ENCODE data around the gene TRMT44.
"Not testable (repeated sequence)": the region's sequence is repeated elsewhere in the genome, so short reads cannot be mapped to it uniquely, and the experiment has no call there.

The TRMT44 gene, protein sequence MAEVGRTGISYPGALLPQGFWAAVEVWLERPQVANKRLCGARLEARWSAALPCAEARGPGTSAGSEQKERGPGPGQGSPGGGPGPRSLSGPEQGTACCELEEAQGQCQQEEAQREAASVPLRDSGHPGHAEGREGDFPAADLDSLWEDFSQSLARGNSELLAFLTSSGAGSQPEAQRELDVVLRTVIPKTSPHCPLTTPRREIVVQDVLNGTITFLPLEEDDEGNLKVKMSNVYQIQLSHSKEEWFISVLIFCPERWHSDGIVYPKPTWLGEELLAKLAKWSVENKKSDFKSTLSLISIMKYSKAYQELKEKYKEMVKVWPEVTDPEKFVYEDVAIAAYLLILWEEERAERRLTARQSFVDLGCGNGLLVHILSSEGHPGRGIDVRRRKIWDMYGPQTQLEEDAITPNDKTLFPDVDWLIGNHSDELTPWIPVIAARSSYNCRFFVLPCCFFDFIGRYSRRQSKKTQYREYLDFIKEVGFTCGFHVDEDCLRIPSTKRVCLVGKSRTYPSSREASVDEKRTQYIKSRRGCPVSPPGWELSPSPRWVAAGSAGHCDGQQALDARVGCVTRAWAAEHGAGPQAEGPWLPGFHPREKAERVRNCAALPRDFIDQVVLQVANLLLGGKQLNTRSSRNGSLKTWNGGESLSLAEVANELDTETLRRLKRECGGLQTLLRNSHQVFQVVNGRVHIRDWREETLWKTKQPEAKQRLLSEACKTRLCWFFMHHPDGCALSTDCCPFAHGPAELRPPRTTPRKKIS

DNA sequence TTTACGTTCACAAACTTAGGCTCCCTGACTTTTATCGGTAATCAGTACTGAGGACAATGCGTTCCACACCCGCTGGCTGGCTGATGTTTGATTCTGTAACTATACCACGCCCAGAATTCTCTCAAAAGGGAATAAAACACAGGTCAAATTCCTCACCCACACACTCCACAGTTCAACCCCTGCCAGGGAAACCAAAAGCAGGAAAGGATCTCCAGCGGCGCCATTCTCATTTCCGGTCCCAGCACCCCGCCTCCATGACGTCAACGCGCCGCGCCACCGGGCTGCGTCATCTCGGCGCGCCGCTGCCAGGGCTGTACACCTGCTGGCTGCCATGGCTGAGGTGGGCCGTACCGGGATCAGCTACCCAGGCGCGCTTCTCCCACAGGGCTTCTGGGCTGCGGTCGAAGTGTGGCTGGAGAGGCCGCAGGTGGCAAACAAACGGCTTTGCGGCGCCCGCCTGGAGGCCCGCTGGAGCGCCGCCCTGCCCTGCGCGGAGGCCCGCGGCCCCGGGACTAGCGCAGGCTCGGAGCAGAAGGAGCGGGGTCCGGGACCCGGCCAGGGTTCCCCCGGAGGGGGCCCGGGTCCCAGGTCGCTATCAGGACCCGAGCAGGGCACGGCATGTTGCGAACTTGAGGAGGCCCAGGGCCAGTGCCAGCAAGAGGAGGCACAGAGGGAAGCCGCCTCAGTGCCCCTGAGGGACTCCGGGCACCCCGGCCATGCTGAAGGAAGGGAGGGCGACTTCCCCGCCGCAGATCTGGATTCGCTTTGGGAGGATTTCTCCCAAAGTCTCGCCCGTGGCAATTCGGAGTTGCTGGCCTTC lies at the start of gene TRMT44, which contains the start of gene ACOX3:
TRMT44 (plus strand) TSS at position 286 of the 820 bp plus-strand sequence; CDS start at position 332, 46 bp downstream.
ACOX3 (minus strand) TSS at position 232 of the 820 bp plus-strand sequence. CDS start 24,202 bp downstream, outside the sequence.
- DNase-seq = peak; percentile 94

DNA sequence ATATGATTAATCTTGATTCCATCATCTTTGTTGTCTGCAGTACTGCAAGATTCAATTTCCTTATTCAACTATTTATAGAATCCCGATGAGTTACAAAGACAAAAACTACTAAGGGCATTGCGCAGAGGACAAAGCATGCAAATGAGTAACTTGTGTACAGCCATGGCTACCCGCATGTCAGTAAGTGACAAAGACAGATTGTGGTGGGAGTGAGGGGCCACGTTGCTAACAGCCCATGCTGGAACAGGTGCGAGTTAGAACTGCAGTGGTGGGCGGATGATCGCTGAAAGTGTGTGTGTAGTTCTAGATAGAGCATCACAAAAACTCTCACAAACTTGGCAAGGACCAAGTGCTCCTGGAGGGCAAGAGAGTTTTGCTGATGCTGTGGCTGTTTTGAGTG lies 49.5 kb upstream of the TRMT44 start:
- no peak for DNase-seq

DNA sequence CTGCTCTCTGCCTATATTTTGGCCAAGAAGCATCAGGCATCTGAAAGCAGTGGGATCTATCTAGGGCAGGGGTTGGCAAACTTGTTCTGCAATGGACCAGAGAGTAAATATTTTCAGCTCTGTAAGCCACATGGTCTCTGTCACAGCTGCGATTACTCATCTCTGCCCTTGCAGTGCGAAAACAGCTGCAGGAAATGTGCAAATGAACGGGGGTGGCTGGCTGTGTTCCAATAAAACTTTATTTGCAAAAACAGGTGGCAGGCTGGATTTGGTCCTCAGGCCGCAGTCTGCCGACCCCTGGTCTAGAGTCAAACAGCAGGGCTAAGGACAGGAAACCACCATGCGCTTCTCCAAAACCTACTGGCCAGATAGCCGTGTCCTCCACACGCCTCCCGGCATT lies 48.6 kb upstream of the TRMT44 start:
- DNase-seq = no peak

DNA sequence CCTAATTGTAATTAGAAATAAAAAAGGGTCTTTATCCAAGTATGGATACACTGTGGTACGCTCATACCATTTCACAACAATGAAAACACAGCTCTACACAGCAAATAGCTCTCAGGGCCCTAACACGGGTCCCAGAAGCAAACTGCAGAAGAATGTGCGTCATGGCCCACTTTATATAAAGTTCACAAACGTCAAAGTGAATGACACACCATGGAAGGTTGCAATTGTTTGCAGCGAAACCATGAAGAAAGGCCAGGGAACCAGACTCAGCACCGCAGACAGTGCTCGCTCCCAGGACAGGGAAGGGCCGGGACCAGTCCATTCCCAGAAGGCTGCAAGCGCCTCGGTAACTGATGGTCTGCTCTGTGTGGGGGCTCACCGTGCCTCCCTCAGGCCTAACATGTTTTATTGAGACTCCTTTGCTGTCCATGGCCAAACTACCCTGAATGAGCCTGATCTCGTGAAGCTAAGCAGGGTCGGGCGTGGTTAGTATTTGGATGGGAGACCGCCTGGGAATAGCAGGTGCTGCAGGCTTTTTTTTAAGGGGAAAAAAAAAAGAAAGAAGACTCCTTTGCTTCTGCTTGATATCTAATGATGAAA lies 47.9 kb upstream of the TRMT44 start:
- no peak for DNase-seq

DNA sequence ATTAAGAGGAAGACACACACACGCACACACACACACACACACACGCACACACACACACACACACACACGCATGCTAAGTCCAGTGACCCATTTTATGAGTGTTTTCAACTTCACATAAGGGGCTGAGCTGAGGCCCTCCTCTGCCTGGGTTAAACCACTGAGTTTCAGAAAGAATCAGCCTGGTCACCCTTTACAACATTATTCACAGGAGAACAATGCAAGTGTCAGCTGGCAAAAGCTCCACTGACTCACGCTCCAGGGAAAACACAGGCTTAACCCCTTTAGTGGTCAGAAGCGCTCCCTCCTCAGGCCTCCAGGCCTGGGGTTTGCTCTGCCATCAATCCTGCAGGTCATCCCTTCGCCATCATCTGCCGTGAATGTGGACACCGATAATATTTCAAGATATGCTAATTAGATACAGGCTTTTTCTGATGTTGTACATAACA lies 47.0 kb upstream of the TRMT44 start:
- DNase-seq = peak; percentile 81

DNA sequence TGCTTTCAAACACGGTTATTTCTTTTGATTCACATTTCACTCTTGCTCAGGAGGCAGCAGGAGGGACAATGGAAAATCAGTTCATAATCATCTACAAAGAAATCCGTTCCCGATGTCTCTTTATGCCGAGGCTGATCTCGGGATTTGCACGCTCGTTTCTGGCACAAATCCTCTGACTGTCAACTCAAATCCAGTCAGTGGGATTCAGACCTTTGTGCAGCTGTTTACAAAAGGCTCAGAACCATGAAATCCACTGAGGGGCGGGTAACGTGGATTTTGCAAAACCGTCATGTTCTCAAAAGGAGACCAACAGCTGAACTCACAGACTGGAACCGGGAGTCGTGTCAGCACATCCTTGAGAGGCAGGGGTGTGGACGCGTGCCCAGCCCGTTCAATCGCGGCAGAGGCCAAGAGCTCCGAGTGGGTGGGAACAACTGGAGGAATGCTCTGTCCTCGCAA lies 46.5 kb upstream of the TRMT44 start:
- DNase-seq = no peak

DNA sequence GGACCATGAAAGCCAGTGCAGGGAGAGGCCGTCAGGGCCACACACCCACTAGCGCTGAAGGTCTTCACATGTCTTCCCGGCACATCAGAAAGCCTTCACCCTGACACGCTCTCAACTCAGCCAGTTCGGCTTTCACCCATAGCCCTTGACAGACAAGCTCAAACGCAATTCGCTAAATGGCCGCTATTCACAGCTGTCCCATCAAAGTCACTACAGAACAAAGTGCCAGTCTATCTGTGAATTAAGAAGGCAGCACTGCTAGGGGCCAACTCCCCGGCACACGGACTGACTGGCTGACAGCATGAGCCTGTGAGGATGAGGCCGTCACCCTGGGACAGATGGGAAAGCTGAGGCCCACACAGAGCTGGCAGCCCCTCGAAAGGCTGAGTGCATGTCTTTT lies 45.8 kb upstream of the TRMT44 start:
- DNase-seq = no peak

DNA sequence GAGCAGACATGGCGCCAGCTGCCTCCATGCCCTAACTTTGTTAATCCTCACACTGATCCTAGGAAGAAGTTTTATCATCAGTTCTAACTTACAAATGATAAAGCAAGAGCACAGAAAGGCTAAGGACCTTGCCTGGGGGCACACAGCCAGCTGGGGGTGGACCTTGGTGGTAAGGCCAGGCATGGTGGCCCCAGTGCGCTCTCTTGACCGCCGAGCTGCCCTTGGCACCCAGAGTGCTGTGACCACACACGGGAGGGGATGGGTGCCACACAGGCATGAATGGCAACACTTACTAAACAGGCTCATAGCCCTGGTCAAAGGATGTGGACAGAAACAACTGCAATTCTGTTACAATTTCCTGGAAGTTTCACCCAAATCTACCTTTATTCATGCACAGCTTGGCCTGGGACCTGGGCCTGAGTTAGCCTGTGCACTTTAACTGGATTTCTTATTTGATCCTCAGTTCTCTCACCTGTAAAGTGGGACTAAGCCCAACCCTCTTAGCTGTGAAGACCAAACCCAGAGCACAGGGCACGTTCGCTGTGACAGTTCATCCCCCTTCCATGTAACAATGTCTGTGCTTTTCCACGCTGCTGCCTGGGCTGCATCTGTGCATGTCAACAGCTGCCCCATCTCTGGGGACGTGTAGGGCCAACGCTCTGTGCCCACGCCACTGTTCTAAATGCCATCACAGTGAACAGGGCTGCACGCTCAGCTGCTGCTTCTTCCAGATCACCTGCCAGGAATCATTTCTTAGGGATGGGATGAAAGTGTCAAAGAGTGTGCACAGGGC lies 44.9 kb upstream of the TRMT44 start:
- DNase-seq = no peak

DNA sequence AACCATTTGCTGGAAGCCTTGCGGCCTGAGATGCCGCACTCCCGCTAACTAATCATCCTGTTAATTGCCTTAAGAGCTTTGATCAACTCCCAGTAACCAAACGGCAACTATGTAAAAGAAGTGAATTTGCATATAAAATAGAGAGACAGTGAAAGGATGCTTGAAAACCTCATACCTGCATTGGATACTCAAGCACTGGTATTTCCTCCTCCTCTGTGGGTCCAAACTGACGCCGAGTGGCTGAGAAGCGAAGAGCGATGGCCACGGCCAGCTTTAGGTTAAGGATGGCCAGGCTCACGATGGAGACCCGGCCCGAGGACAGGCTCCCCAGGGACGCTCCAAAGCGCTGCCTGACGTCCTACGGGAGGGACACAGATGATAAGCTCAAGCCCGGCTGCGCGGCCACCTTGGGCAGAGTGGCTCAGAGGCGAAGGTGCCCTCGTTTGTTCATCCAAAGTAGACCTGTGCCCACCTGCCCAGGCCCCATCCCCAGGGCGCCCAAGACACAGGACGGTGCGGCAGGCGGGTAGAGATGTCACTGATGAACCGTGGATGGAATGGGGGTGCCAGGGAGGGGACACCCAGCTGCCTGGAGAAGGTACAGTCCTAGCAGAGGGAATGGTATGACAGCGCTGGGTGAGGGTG lies 43.7 kb upstream of the TRMT44 start:
- no peak for DNase-seq

DNA sequence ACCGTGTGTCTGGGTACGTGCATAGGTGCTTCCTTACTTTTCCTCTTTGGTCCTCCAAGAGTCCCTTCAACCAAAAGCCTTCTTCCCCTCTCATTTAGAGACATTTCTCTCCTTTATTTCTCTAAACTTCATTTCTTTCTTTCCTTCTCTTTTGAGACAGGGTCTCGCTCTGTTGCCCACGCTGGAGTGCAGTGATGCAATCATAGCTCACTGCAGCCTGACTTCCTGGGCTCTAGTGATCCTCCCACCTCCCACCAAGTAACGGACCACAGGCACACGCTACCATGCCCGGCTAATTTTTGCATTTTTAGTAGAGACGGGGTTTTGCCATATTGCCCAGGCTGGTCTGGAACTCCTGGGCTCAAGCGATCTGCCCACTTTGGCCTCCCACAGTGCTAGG lies 42.2 kb upstream of the TRMT44 start:
- no peak for DNase-seq

DNA sequence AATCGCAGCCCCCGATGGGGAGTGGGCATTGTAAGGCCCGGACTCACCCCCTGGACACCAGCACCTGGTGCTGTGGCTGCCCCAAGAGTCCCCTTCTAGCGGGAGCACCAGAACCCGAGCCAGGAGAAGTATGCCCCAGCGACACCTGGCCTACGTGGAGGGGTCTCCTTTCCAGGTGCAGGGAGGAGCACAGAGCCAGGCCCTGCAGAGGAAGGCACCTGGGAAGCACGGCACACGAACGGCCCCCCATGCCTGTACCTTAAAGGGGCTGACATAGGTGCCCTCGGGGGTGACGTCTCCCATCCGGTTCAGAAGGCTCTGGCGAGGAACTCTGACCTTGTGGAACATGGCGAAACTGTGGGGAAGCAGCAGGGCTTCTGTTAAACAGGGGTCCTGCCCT lies 41.3 kb upstream of the TRMT44 start:
- DNase-seq = no peak

DNA sequence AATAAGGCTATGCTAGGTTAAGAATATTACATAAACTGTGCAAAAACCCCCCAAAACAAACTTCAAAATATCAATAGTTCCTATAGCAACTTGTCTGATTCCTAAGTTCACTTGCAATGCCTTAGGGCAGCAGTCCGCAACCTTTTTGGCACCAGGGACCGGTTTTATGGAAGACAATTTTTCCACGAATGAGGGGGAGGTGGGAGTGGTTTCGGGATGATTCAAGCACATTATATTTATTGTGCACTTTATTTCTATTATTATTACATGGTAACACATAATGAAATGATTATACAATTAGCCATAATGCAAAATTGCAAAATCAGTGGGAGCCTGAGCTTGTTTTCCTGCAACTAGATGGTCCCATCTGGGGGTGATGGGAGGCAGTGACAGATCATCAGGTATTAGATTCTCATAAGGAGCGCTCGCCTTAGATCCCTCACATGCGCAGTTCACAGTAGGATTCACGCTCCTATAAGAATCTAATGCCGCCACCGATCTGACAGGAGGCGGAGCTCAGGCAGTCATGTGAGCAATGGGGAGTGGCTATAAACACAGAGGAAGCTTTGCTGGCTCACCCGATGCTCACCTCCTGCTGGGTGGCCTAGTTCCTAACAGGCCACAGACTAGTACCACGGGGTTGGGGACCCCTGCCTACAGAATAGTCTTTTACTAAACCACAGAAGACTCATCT lies 39.8 kb upstream of the TRMT44 start:
- no peak for DNase-seq

DNA sequence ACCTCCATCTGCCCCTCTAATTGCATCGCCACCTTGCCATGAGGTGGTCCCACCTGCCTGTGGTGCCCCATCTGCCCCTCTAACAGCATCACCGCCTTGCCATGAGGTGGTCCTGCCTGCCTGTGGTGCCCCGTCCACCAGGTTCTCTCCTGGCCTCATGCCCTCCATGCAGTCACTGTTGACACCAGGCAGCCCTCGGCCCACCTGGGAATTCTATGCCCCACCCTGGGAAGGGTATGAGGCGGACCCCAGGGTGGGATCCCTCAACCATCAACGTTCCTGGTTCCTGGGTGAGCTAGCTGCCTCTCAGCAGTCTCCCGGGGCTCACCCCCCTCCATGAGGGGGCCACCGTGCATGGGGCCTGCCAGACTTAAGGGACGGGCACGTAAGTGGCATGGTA lies 38.9 kb upstream of the TRMT44 start:
- DNase-seq = no peak

DNA sequence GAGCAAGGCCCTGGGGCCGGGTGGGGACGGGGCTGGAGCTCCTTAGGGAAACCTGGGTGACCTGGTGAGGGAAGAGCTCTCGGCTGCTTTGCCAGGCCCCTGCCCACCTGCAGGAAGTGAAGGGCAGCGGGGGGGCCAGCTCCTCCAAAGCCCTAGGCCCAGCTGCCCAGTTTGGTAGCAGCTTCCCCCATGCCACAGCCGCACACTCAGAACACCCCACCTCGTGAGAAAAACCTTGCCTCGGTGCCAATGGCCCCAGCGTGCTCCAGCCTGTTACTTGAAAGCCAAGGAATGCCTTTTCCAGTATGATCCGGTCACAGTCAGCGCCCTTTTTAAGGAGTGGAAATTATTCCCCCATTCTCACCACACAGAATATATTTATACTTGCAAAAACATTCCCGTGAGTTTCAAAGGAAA lies 38.4 kb upstream of the TRMT44 start:
- no peak for DNase-seq

DNA sequence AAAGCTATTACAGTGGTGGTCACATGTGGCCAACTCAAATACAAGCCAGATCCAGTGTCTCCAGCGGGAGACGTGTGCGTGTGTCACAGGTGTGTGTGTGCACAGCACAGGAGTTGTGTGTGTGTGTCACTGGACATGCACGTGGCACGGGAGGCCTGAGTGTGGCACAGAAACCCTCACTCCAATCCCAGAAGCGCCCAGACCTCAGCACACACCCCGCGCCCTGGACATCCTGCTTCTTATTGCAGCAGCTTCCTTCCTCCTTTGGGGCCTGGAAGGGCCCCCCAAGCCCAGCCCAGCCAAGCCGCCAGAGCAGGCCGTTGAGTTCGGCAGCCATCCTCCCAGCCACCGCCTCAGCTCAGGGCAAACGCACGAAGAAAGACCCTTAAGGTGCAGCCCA lies 37.9 kb upstream of the TRMT44 start:
- no peak for DNase-seq

DNA sequence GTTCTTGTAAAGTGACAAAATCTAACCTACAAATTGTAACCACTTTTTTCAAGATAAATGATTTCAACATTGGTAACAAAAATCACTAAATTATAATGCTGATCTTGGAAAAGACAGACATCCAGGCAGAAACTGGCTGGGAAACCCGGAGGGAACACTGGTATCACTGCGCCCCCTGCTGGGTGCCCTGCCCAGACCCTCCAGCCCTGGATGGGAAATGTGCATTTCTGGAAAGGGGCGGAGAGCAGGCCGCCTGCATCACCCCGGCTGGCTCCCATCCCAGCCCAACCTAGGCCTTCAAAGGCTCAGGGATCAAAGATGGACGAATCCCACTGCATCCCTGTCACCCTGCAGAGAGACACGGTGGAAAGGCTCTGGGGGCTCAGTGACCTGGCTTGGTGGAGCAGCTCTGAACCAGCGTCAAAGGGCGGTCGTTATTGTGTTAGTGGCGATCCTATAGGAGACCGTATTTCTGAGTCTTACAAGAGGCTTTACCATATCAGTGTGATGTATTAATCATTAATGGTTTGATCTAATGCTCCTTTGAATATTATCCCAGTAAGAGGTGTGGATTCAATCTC lies 37.3 kb upstream of the TRMT44 start:
- peak; percentile 87 for DNase-seq

DNA sequence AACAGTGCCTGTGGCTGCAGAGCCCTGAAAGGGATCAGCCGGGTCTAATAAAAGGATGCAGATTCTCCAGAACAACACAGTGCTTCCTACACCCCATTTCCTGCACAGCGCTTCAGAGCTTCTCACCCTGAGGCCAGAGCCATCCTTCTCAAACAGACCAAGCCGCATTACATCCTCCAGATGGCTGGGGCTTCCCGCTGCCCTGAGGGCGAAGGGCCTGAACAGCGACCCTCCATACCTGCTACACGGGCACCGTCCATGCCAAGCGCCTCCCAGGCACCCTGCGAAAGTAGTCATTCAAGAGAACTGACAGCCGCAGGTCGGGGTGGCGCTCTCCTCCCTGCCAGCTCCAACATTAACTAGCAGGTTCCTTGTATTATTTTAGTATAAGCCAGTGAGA lies 36.6 kb upstream of the TRMT44 start:
- no peak for DNase-seq

DNA sequence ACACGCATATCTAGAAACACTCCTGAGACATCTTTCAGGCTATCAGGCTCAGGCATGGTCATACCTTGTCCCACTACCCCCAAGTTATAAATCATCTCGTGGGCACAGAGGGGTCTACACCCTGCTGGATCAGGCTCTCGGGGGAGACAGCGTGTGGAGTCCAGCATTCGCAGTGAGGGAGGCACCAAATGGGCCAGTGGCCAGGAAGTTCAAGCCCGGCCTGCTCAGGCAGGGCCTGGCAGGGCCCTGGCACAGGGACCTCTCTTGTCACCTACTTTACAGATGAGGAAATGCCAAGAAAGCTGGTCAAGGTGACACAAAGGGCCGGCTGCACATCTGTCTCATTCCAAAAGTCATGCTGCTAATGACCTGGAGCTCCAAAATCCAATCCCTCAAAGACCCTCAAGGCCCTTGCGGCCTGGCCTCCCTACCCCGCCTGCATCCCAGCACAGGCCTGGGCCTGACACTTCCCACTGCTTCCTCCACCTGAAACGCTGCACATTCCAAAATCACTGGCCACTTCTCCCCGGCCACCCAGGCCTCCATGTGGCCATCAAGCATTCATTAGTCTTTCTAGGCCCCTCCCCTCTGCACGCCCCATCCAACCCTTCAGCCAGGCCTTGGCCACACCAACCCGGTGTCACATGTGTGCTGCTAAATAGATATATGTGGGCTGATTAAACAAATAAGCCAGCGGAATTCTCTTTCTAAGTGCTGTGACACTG lies 35.6 kb upstream of the TRMT44 start:
- DNase-seq = no peak

DNA sequence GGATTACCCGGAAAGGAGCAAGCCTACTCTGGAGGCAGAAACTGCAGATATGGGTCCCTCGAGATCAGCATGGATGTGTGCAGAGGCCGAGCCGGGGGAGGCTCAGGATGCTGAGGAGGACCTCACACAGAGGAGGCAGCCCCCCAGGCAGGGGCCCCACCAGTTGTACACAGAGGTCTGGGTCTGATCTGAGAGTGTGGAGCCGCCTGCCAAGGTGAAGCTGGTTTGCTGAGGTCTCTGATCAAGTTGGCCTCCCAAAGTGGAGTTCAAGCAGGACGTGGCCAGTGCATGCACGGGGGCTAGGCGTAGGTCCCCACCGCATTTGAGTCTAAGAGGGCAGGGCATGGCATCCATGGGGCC lies 35.1 kb upstream of the TRMT44 start:
- DNase-seq = no peak

DNA sequence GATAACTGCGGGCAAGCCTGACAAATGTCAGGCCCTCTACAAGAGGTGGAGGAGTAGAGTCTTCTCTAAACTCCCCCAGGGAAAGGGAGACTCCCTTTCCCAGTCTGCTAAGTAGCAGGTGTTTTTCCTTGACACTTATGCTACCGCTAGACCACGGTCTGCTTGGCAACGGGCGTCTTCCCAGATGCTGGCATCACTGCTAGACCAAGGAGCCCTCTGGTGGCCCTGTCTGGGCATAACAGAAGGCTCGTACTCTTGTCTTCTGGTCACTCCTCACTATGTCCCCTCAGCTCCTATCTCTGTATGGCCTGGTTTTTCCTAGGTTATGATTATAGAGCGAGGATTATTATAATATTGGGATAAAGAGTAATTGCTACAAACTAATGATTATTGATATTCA lies 33.7 kb upstream of the TRMT44 start:
- DNase-seq = not testable (repeated sequence)
